ENCODE measurements around the gene ACAP2. TPM values are rescaled to one million over a fixed set of nuclear protein-coding genes. Genes with fewer than 3 reads are reported as not detected.
"Not testable (repeated sequence)": the region's sequence is repeated elsewhere in the genome, so short reads cannot be mapped to it uniquely, and the experiment has no call there.

Gene ACAP2
- total RNA-seq, 4 donors from 2014 or later = 41.9 to 53.2 (median 48.0) TPM

- Histone ChIP-seq H3K27me3 (no peaks in the 10 kb centered on the region), H3K27ac (no peak overlapping the region), H3K4me3 (no peak overlapping the region), H3K36me3 (no peaks in the 10 kb centered on the region), H3K9me3 (no peaks in the 10 kb centered on the region), H3K4me1 (no peaks in the 10 kb centered on the region)
- no peak for TF ChIP-seq CTCF (IDR thresholded peaks at IDR 0.05)
- TF ChIP-seq POLR2A (IDR thresholded peaks at IDR 0.05) = no peak
- TF ChIP-seq POLR2AphosphoS5 (IDR thresholded peaks at IDR 0.05) = no peak
- TF ChIP-seq EP300 (IDR thresholded peaks at IDR 0.05) = no peak
- WGBS = 94% methylated on average over 5 of the region's 5 CpGs
- no peak for DNase-seq (ENCODE audit: low spot score in 2 of 2)
These were observed 25.0 kb upstream of the ACAP2 start for GRCh38 chr3:195467641-195468390.

- Histone ChIP-seq H3K27me3 (no peaks in the 10 kb centered on the region), H3K4me3 (no peak overlapping the region), H3K27ac (no peak overlapping the region), H3K4me1 (peaks cover 7% of the 10 kb centered on the region), H3K9me3 (no peaks in the 10 kb centered on the region), H3K36me3 (no peaks in the 10 kb centered on the region)
- TF ChIP-seq CTCF (IDR thresholded peaks at IDR 0.05) = no peak
- TF ChIP-seq POLR2AphosphoS5 (IDR thresholded peaks at IDR 0.05) = no peak
- no peak for TF ChIP-seq POLR2A (IDR thresholded peaks at IDR 0.05)
- no peak for TF ChIP-seq EP300 (IDR thresholded peaks at IDR 0.05)
- 81% methylated on average over 4 of the region's 4 CpGs for WGBS
- DNase-seq (ENCODE audit: low spot score in 2 of 2) = no peak
These were observed 23.4 kb upstream of the ACAP2 start for GRCh38 chr3:195466251-195466650.

GRCh38 chr3:195462922-195463321, 20.1 kb upstream of the ACAP2 start:
- WGBS = 75% methylated on average over 6 of the region's 6 CpGs
- H3K36me3 ChIP-seq; H3K9me3 ChIP-seq; H3K4me3 ChIP-seq; H3K4me1 ChIP-seq; DNase-seq (ENCODE audit: low spot score in 2 of 2); H3K27ac ChIP-seq; H3K27me3 ChIP-seq: not testable (repeated sequence)

GRCh38 chr3:195462308-195462610, 19.4 kb upstream of the ACAP2 start:
- no peaks in the 10 kb centered on the region for H3K36me3 ChIP-seq
- H3K27me3 ChIP-seq = no peaks in the 10 kb centered on the region
- H3K4me3 ChIP-seq = no peak overlapping the region
- H3K9me3 ChIP-seq = no peaks in the 10 kb centered on the region
- peaks cover 7% of the 10 kb centered on the region for H3K4me1 ChIP-seq
- no peak for DNase-seq (ENCODE audit: low spot score in 2 of 2)
- WGBS = 53% methylated on average over 3 of the region's 3 CpGs
- TF ChIP-seq EP300 (IDR thresholded peaks at IDR 0.05) = no peak
- no peak for TF ChIP-seq POLR2AphosphoS5 (IDR thresholded peaks at IDR 0.05)
- TF ChIP-seq CTCF (IDR thresholded peaks at IDR 0.05) = no peak
- no peak for TF ChIP-seq POLR2A (IDR thresholded peaks at IDR 0.05)
- peak overlapping the region; percentile 72 for H3K27ac ChIP-seq

GRCh38 chr3:195461594-195462307, 18.9 kb upstream of the ACAP2 start:
- no peaks in the 10 kb centered on the region for H3K9me3 ChIP-seq
- no peak for TF ChIP-seq EP300 (IDR thresholded peaks at IDR 0.05)
- no peak for TF ChIP-seq POLR2AphosphoS5 (IDR thresholded peaks at IDR 0.05)
- TF ChIP-seq CTCF (IDR thresholded peaks at IDR 0.05) = no peak
- no peak for TF ChIP-seq POLR2A (IDR thresholded peaks at IDR 0.05)
- DNase-seq (ENCODE audit: low spot score in 2 of 2) = no peak
- H3K4me3 ChIP-seq = no peak overlapping the region
- 51% methylated on average over 4 of the region's 7 CpGs for WGBS
- H3K4me1 ChIP-seq = peaks cover 7% of the 10 kb centered on the region
- peak overlapping the region; percentile 72 for H3K27ac ChIP-seq
- no peaks in the 10 kb centered on the region for H3K27me3 ChIP-seq
- no peaks in the 10 kb centered on the region for H3K36me3 ChIP-seq

Measured in suprapubic skin (tissue), 4 donors.